AG08396 (cell line): Measurements from ENCODE around the gene SRGAP3.

Source experiments
- DNase-seq: peaks from one replicate; pipeline ENCODE4 v3.0.0; 2012; ENCODE audit warnings: low spot score, mixed read lengths

Gene SRGAP3

GRCh38 chr3:9224490-9224889 is 25.0 kb downstream of the SRGAP3 start:
- DNase-seq: no peak

- no peak for DNase-seq
Measured at GRCh38 chr3:9223672-9224071, 25.8 kb downstream of the SRGAP3 start.

GRCh38 chr3:9222956-9223639 is 26.3 kb downstream of the SRGAP3 start:
- no peak for DNase-seq

- DNase-seq: no peak
Measured at GRCh38 chr3:9222049-9222448, 27.4 kb downstream of the SRGAP3 start.

GRCh38 chr3:9218514-9218846 is 31.0 kb downstream of the SRGAP3 start:
- DNase-seq: no peak

- no peak for DNase-seq
Measured at GRCh38 chr3:9217784-9218513, 31.5 kb downstream of the SRGAP3 start.

GRCh38 chr3:9216736-9217135 is 32.7 kb downstream of the SRGAP3 start:
- no peak for DNase-seq

- DNase-seq: peak; percentile 33
Measured at GRCh38 chr3:9214599-9214998, 34.8 kb downstream of the SRGAP3 start.

- no peak for DNase-seq
Measured at GRCh38 chr3:9214185-9214584, 35.3 kb downstream of the SRGAP3 start.

- no peak for DNase-seq
Measured at GRCh38 chr3:9213019-9213634, 36.3 kb downstream of the SRGAP3 start.

- no peak for DNase-seq
Measured at GRCh38 chr3:9211155-9211950, 38.1 kb downstream of the SRGAP3 start.

GRCh38 chr3:9209777-9210176 is 39.7 kb downstream of the SRGAP3 start:
- DNase-seq: no peak

- DNase-seq: no peak
Measured at GRCh38 chr3:9208605-9209152, 40.8 kb downstream of the SRGAP3 start.

- DNase-seq: no peak
Measured at GRCh38 chr3:9207116-9207763, 42.2 kb downstream of the SRGAP3 start.

GRCh38 chr3:9206287-9206686 is 43.2 kb downstream of the SRGAP3 start:
- no peak for DNase-seq

GRCh38 chr3:9205345-9206143 is 43.9 kb downstream of the SRGAP3 start:
- no peak for DNase-seq

- DNase-seq: no peak
Measured at GRCh38 chr3:9204253-9204992, 45.0 kb downstream of the SRGAP3 start.

GRCh38 chr3:9203317-9203716 is 46.1 kb downstream of the SRGAP3 start:
- no peak for DNase-seq

- DNase-seq: no peak
Measured at GRCh38 chr3:9202546-9202945, 46.9 kb downstream of the SRGAP3 start.

GRCh38 chr3:9201955-9202354 is 47.5 kb downstream of the SRGAP3 start:
- DNase-seq: no peak
